GM12873 (cell line): ENCODE results near the gene TAF1.

Experiments
- CTCF ChIP-seq: IDR thresholded peaks from 2 replicates; pipeline ENCODE4 v1.5.1; 2012; ENCODE audit warnings: low read depth, mild to moderate bottlenecking, moderate library complexity, low read length, control low read depth; ENCODE audit not compliant: insufficient read depth; ENCODE audit errors: missing control alignments

Gene TAF1

DNA sequence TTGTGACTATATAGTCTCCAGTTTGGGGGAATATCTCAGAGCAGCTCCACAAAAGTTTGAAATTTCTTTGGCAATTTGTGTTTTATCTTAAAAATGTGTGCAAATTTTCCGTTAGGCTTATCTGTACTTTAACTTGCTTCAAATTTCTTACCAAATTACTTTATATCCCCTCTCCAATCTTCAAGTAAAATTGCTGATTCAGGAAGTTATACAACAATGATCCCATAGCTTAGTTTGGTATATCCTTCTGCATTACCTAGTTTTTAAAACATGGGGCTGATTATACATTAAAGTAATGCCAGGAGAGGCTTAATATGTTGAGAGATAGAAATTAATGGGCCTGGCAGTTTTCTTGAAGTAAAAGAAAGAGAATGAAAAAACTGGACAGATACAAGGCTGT is 66.6 kb downstream of the TAF1 start:
- no peak for TF ChIP-seq CTCF

DNA sequence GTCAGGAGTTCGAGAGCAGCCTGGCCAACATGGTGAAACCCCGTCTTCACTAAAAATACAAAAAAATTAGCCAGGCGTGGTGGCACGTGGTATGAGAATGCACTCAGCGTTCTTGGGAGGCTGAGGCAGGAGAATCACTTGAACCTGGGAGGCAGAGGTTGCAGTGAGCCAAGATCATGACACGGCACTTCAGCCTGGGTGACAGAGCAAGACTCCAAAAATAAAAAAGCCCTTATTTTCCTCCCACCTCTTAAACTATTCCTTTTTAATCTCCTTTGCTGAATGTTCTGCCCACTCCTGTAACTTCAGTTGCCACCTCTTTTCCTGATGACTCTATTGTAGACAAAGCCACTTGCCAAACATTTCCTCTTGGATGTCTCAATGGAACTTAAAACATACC is 72.6 kb downstream of the TAF1 start:
- no peak for TF ChIP-seq CTCF

GRCh38 chrX:71439420-71439819 is 73.3 kb downstream of the TAF1 start:
- TF ChIP-seq CTCF, result no peak

- no peak for TF ChIP-seq CTCF
These were observed 73.7 kb downstream of the TAF1 start for GRCh38 chrX:71439896-71440295.

DNA sequence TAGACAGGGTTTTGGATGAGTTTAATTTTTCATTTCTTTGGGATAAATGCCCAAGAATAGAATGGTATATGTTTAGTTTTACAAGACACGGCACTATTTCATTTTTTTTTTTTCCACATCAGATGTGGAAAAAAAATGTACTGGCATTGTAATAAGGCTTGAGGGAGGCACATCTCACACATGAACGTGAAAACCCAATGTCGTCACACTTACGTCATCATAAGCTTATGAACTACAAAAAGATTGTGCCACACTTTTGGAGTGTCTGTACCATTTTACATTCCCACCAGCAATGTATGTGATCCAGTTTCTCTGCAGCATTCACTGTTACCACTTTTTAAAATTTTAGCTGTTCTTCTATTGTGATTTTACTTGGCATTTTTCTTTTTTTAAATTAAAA is 74.2 kb downstream of the TAF1 start:
- TF ChIP-seq CTCF, result no peak

DNA sequence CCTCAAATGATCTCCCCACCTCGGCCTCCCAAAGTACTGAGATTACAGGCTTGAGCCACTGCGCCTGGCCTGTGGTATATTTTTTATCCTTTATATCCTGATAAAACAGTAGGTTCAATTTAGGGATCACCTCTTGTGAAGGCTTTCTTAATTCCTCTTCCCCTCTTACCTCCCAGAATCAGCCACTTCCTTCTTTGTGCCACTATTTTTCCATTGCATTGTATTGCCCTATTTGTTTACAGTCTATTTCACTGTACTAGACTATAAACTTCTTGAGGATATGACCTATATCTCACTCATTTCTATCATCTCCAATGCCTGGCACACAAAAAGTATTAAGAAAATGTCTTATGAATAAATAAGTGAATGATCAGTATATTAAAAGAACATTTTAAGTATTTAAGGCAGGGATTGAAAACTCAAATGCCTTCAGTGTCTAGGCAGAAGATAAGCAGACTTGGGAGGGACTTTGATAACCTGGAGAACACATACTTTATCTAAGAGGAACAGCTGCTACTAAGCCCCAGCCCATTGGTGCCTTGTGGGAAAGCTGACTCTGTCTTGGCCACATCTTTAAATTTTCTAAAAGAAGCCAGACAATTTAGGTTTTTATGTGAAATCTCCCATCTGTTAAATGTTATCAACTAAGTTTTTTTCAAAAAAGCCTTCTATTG is 84.4 kb downstream of the TAF1 start:
- TF ChIP-seq CTCF, result no peak

- no peak for TF ChIP-seq CTCF
These were observed 86.9 kb downstream of the TAF1 start for GRCh38 chrX:71453056-71453455.
